ENCODE data around the gene FCSK. TPM values are rescaled to one million over a fixed set of nuclear protein-coding genes. Genes with fewer than 3 reads are reported as not detected.
"Not testable (repeated sequence)": the region's sequence is repeated elsewhere in the genome, so short reads cannot be mapped to it uniquely, and the experiment has no call there.

FCSK gene
- total RNA-seq: 20.1 and 26.0 TPM in 2 replicates

DNA sequence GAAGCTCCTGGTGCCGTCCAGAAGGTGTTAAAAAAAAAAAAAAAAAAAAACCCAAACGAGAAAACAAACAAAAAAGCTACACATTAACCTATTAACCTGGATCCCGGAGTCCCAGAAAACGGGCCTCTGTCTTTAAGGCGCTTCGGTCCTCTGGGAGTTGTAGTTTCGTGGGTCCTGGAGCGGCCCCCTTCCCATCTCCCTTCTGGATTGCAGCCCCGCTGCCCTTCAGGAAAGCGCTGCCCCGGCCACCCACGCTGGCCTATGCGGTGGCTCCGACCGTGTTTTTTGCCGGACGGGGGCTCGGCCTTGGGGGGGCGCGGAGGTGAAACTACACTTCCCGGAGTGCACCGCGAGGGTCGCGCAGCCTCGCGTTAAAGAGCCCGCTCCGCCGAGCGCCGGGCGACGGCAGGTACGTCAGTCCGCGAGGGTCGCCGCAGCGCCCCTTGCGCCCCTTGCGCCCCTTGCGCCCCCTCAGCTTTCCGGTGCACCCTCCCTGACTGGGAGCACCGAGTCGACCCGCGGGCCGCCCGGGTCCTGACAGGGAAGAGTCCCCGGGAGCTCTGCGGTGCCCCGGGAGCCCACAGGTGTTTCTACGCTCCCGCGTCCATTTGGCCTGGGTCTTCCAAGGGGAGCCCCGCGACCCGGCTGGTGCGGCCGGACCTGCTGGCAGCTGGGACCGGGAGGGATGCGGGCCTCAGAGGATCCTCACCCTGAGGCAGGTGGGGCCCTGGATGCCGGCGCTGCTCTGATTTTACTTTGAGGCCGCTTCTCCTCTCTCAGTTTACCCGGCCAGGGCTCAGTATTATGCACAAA lies at the start of gene FCSK:
FCSK (plus strand) TSS at position 374 of the 813 bp plus-strand sequence. CDS start 8,596 bp downstream, outside the sequence.
- DNase-seq (ENCODE audit: low read depth): peak; percentile 68

DNA sequence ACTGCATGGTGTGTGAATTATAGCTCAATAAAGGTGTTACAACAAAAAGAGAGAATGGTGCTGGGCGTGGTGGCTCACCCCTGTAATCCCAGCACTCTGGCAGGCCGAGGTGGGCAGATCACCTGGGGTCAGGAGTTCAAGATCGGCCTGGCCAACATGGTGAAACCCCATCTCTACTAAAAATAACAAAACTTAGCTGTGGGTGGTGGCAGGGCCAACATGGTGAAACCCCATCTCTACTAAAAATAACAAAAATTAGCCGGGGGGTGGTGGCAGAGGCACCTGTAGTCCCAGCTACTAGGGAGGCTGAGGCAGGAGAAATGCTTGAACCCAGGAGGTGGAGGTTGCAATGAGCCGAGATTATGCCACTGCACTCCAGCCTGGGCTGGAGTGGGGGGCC lies 48.3 kb upstream of the FCSK start:
- DNase-seq (ENCODE audit: low read depth): not testable (repeated sequence)

DNA sequence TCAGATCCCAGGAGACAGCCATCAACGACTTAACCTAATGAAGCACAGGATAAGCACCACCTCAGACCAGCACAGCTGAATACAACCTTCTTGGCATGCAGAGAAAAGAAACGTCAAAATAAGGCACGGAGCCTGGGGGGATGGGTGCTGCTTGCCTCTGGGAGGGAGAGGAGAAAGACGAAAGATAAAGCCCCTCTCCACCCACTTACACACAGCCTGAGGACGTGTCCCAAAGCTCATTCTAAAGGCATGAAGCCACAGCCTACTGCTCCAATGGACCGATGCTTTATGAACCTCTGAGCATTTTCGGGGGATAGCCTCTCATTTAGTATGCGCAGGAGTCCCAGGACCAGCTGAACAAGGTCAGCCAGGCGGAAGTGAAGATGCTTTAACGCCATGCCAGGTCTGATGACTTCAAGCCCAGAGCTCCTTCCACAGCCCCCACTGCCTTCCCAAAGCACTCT lies 46.6 kb upstream of the FCSK start:
- DNase-seq (ENCODE audit: low read depth): no peak

DNA sequence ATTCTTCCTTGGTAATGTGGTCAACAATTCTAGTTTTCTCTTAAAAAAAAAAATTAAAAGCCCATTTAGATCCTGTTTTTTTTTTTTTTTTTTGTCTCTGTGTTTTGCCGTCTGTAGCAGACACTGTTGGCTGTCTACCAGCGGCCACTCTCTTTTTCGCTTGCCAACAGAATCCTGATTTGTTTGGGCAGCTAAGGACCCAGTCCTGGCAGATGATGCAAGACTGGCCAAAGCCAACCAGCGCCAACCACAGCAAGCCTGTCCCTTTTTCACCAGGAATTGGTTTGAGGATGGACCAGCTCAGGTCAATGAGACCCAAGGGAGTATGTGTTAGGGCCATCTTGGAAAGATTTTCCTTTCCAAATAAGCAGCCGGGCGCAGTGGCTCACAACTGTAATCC lies 43.7 kb upstream of the FCSK start:
- no peak for DNase-seq (ENCODE audit: low read depth)

DNA sequence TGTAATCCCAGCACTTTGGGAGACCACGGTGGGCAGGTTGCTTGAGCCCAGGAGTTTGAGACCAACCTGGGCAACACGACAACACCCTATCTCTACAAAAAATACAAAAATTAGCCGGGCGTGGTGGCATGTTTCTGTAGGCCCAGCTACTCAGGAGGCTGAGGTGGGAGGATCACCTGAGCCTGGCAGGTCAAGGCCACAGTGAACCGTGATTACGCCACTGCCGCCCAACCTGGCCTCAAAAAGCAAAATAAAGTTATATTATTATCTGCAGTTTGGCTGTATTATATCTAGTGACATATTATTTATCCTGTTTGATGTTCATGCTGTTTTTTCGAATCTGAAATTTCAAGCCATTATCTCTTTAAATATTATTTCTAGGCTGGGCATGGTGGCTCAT lies 42.0 kb upstream of the FCSK start:
- no peak for DNase-seq (ENCODE audit: low read depth)

DNA sequence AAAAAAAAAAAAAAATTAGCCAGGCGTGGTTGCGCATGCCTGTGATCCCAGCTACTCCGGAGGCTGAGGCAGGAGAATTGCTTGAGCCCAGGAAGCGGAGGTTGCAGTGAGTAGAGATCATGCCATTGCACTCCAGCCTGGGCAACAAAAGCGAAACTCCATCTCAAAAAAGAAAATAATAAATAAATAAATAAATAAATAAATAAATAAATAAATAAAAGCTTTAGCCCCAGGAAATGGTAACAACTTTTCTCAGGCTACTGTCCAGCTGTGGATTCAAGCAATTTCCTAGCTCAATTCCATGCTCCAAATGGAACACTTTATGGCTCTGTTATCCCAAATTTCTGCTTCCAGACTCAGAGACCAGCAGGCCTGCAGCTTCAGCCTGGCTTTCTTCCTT lies 40.8 kb upstream of the FCSK start:
- DNase-seq (ENCODE audit: low read depth): not testable (repeated sequence)

DNA sequence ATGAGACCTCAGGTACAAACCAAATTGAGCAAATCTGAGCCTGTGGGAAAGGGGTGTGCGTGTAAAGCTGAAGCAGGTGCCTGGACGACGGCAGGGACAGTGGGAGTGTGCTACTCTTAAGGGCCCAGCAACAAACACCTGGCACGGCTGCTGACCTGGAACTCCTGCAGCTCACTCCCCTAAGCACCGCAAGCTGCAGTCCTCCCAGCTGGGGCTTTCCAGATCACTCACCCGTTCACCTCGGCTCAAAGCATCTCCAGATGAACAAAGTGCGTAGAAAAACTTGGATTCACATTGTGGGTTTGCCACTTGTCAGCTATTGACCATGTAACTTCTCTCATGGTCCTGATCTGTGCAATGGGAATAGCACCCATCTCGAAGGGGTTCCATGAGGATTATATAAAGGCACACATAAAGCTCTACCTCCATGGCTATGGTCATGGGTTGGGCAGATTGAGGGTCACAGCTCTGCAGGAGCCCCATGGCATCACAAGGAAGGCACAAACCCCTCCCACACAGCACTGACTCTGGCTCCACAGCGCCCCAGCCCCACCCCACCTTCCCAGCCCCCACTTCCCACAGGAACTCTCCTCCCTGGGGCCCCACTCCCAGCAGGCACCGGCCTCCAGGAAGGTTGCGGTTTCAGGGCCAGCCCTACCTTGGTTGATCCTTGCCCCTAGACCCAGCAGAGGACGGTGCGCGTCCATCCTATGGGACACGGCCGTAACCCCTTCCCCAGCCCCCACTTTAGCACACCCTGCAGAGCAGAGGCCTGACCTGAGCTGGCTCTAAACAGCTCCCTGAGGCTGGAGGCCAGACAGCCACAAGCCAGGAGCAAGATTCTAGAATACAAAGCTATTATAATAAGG lies 37.4 kb upstream of the FCSK start:
- DNase-seq (ENCODE audit: low read depth): peak; percentile 35

DNA sequence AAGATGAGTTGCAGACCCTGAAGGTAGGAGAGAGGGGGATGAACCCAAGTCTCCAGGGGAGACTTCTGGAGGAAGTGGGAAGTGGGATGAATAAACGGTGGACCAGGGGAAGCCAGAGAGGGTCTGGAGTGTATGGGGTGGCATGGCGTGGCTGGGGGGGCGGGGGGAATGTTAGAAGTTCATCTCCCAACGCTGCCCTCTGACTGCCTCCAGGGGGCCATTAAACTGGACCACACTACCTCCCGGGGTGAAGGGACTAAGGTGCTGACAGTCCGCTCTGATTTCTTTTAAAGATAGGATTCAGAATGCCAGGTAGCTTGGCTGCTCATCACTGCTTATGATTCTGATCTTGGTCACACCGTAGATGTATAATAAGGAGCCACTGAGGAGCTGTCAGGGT lies 36.7 kb upstream of the FCSK start:
- no peak for DNase-seq (ENCODE audit: low read depth)

DNA sequence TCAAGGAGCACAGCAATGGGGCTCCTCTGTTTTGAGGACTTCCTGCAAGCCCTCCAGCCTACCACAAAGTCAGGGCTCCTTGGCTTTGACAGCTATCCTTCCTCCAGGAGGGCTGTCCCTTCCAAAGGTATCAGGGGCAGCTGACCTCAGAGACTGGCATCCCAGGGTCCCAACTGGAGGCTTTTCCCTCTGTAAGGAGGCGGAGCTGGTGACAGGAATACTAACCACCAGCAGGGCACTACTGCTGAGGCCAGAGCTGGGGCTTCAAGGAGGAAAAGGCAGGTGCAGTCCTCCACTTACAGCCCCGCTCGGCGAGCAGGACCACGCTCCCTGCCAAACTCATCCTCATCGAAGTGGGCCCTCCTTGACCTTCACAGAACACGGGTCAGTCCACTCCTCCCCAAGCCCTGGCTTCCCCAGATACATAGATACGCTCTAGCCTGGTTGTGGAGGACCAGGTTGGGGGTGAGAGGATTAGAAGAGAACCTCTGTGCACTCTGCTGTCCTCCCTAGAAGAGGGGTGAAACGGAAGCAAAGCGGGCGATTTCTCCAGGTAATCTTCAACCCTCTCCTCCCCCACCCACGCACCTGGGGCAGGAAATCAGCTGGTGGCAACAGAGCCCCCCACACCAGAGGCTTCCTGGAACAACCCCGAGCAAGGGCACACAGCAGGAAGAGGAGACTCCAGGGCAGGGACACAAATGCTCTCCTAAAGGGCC lies 36.0 kb upstream of the FCSK start:
- DNase-seq (ENCODE audit: low read depth): no peak

DNA sequence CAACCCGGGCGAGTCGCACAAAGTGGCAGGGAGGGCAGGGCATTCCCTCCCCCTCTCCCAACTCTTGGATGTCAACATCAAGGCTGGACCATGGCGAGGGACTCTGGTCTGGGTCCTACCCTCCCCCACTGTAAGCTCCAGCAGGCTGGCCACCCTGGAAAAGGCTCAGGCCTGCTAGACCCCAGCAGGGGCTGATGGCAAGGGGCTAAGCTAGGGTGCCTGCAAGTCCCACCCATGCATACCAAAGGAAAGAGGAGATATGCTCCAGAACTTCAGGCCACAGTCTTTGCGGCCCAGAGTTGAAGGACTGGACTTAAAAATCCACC lies 35.4 kb upstream of the FCSK start:
- no peak for DNase-seq (ENCODE audit: low read depth)

DNA sequence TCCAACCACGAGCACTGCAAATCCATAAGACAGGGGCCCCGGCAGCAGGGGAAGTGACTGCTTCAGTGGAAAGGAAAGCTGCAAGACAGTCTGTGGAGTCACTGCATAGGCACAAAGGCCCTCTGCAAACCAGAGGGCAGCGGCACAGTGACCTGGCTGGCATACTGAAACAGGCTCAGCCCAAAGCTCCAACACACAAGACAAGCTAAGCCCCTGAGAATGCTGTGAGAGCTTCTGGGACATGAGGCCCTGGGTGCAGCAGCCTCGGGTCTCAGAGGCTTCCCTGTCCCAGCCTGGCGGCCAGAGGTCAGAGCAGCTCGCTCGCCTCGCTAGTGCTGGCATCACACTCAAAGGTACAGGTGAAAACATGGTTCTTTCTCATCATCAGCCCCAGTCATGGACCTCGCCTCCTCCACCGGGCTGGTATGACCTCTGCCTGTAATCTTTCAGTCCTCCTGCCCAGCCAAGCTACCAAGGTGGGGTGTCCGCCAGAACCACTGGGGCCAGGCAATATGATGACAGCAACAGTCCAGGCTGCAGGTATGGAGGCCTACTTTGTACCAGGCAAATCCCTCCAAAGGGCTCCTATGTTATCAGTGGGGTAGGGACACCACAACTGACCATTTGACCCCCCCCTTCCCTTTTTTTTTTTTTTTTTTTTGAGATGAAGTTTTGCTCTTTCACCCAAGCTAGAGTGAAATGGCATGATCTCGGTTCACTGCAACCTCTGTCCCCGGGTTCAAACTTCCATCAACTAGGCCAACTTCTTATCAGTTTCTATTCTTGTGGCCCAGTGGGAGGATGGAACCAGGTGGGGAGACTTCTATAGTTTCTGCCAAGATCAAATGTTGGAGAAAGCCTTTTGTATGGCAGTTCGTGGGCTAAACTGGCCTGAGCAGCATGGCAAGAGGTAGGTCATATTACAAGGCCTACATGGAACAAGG lies 34.7 kb upstream of the FCSK start:
- DNase-seq (ENCODE audit: low read depth): no peak

DNA sequence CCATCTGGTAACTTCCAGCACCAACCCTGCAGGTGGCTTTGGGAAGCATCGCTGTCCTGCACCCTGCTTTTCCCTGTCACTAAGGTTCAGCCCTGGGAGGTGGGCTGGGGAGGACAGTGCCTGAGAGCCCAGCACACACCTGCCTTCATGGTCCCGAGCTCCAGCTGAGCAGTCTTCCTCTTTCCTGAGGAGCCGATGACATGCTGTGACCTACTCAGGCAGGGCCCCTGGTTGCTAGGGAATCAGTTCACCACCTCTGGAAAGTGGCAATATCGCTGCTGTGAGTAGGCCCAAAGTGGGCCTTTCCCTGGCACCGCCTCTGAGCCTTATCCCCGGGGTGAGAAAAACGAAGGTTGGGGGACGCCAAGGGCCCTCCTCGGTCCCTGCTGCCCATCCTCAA lies 33.4 kb upstream of the FCSK start:
- no peak for DNase-seq (ENCODE audit: low read depth)

DNA sequence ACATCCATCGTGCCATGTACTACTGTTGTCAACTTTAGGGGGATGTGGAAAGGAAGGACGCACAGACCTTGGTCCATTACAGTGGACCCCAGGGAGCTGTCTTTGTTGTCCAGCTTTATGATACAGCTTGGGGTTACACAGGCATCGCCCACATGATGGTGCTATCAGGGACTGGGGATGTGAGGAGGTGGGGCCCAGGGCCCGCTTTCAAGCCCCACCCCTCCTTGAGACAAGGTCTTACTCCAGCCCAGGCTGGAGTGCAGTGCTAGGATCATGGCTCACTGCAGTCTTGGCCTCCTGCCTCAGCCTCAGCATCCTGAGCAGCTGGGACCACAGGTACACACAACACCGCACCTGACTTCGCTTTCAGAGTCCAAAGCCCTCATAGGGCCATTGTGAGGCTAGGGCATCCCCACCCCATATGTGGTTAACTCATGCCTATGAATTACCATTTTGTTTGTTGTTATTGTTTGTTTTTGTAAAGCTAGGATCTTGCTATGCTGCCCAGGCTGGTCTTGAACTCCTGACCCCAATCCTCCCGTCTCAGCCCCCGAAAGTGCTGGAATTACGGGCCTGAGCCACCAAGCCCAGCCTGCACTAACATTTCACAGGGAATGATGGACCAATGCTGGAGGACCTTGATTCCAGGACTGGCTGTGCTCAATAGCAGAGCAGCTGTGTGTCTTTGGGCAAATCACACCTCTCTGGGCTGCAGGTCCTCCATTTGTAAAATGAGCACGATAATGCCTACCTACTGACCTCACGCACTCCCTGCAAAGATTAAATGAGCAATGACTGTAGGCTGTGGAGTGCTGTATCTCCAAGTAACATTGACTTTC lies 32.7 kb upstream of the FCSK start:
- no peak for DNase-seq (ENCODE audit: low read depth)

DNA sequence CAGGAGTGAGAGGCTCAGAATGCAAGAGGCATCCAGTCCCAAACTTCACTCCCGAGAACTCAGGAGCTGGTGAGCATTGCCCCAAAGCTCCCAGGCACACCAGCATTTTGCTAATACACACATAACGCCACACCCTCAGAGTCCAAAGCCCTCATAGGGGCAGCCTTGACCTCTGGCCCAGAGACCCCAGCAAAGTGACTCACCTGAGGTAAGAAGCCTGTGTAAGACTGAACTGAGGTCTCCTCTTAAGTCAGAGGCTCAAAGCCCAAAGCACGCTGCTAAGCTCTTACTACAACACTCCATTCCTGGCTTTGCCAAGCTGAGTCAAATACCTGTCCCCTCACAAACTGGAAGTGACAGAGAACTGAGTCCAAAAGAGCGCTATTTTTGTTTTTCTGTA lies 31.9 kb upstream of the FCSK start:
- no peak for DNase-seq (ENCODE audit: low read depth)

DNA sequence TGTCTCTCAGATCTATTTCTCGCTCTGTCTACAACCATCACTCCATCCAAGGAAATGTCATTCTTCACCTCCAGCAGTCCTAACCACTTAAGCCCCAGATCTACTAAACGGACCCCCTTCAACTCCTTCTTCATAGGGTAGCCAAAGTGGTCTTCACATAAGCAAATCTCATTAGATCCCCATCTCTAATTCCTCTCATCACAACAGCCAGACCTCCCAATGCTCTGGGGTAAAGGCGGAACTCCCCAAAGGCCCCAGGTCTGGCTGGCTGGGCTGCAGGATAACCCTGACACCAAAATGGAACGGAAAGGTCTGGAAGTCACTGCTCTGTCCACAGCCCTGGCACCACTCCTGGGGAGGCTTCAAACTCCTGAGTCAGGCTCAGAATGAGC lies 26.6 kb upstream of the FCSK start:
- DNase-seq (ENCODE audit: low read depth): no peak

DNA sequence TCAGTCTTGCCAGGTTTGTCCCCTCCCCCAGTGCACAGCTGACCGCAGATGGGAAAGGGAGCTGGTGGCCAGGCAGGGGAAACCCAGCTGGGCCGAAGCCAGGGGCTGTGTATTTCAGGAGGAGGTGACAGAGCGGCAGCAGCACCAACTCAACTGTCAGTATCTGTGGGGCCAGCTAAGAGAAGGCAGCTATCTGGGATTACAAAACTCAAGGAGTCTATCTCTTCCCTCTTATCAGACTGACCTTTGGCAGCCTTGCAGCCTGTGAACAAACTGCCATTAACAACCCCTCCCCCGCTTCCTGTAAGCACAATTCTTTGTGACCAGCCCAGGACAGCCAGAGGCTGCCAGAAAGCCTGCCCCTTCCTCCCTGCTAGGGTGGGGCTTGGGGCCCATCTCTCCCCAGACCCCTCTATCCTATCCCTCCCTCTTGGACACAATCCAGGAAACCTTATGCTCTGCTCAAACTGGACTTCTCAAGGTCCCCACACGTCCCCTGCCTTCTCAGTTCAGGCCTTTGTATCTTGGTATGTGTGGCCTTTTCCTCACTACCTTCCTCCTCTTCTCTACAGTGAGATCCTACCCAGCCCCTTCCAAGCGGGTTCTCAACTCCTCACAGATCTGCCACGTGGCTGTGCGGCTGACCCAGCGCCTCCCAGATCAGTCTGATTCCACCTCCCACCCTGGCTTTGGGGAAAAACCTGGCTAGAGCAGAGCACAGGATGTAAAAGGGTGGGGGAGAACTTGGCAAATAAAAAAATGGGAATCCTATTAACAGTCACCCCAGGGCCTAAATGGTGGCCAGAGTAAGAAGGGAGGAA lies 26.0 kb upstream of the FCSK start:
- peak; percentile 93 for DNase-seq (ENCODE audit: low read depth)

DNA sequence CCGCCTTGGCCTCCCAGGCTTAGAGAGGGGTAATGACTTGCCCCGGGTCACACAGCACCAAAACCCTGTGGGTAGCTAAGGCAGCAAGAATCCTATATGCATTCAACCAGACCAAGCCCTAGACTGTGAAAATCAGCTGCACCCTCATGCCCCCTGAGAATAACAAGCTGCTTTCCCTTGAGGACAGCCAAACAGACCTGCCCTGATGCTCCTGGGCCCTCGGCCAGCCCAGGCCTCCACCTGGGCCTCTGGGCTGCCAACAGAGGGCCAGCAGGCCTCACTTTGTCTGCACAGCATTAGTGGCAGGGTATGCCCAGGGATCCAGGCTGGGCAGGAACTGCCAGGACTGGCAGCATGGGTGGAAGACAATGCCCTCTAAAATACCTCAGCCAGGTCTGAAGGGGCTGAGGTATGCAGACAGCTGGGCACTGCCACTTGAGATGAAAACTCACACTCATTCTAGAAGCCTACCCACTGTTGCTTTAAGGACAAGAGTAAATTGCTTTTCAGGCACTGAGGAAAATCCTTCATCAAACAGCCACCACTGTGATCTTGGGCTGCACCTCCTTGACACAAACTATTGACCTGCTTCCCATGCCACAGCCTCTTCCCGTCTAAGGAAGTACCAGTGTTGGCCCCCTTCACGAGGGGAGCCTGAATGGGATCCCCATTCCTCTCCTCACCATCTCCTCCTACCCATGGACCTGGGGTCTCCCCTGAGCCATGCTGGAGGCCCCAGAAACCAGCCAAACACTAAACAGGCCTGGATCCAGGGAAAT lies 24.3 kb upstream of the FCSK start:
- no peak for DNase-seq (ENCODE audit: low read depth)

DNA sequence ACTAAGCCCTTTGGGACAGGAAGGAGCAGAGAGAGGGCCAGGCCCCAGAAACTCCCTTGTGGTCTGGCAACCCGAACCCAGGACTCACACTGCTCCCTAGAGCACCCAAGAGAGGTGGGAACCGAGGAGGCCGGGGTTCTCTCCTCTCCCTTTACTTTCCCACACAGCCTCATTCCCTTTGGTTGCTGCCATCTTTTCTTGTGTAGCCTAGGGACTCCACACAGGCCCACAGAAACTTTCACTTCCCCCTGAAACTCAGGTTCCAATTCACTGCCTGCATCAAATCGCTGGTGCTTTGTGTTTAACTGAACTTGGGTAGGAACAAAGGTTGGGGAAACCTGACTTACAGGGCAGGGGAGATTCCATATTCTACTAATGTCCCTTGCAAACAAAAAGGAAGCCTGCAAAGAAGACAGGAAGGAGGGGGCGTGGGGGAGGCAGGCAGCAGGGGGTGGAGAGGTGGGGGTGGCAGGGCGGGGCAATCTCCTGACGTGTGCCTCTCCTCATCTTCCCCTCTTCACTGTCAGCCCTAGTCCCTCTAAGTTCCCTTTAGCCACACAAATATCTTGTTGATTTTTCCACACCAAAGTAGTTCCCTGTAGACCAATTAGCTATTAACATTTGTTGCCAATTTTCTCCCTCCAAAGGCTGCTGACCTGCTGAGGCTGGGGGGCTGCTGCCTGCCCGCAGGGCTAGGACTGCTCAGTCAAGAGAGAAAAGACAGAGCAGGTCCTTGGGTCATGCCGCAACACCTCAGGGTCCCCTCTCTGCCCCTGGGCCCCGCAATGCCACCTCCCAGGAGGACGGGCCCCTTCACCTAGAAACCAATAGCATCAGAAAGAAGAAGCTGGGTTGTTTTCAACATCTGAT lies 23.5 kb upstream of the FCSK start:
- DNase-seq (ENCODE audit: low read depth): peak; percentile 75
